Measurements from ENCODE around the gene PLD1. TPM values are rescaled to one million over a fixed set of nuclear protein-coding genes. Genes with fewer than 3 reads are reported as not detected.

The PLD1 gene
- total RNA-seq, 4 donors from 2014 or later, result 52.1 to 88.3 (median 77.4) TPM

GRCh38 chr3:171690281-171690680 is 120.0 kb downstream of the PLD1 start:
- Histone ChIP-seq H3K4me3 (no peak overlapping the region), H3K9me3 (no peaks in the 10 kb centered on the region), H3K27me3 (no peaks in the 10 kb centered on the region), H3K4me1 (peaks cover 0 to 24% (median 4%) of the 10 kb centered on the region in 4 donors), H3K27ac (no peak overlapping the region), H3K36me3 (peaks cover 0 to 4% (median 0%) of the 10 kb centered on the region in 4 donors)
- no peak for DNase-seq
- in situ Hi-C loops (cut with MboI; ENCODE audit: low pct_ligation_motif_present in 1 of 4, low pct_unique_long_range_greater_than_20kb in 1 of 4, low sequenced_read_pairs in 3 of 4) (no loop called here), intact Hi-C loops (cut with DNase I; ENCODE audit: low total_unique reads) (no loop called here)
- no peak for TF ChIP-seq EP300 (IDR thresholded peaks at IDR 0.05; ENCODE audit: low read depth)
- no peak for TF ChIP-seq POLR2AphosphoS5 (IDR thresholded peaks at IDR 0.05)
- TF ChIP-seq, protein P1, sequence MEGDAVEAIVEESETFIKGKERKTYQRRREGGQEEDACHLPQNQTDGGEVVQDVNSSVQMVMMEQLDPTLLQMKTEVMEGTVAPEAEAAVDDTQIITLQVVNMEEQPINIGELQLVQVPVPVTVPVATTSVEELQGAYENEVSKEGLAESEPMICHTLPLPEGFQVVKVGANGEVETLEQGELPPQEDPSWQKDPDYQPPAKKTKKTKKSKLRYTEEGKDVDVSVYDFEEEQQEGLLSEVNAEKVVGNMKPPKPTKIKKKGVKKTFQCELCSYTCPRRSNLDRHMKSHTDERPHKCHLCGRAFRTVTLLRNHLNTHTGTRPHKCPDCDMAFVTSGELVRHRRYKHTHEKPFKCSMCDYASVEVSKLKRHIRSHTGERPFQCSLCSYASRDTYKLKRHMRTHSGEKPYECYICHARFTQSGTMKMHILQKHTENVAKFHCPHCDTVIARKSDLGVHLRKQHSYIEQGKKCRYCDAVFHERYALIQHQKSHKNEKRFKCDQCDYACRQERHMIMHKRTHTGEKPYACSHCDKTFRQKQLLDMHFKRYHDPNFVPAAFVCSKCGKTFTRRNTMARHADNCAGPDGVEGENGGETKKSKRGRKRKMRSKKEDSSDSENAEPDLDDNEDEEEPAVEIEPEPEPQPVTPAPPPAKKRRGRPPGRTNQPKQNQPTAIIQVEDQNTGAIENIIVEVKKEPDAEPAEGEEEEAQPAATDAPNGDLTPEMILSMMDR (IDR thresholded peaks at IDR 0.05), result no peak
- TF ChIP-seq POLR2A (IDR thresholded peaks at IDR 0.05), result no peak

- TF ChIP-seq EP300 (IDR thresholded peaks at IDR 0.05; ENCODE audit: low read depth), result no peak
- no peak for TF ChIP-seq POLR2AphosphoS5 (IDR thresholded peaks at IDR 0.05)
- TF ChIP-seq POLR2A (IDR thresholded peaks at IDR 0.05), result no peak
- TF ChIP-seq, protein P1 (IDR thresholded peaks at IDR 0.05), result no peak
- no peaks in the 10 kb centered on the region for H3K27me3 ChIP-seq
- no peaks in the 10 kb centered on the region for H3K9me3 ChIP-seq
- in situ Hi-C loops (cut with MboI; ENCODE audit: low pct_ligation_motif_present in 1 of 4, low pct_unique_long_range_greater_than_20kb in 1 of 4, low sequenced_read_pairs in 3 of 4) (no loop called here), intact Hi-C loops (cut with DNase I; ENCODE audit: low total_unique reads) (no loop called here)
- H3K4me3 ChIP-seq, result no peak overlapping the region
- DNase-seq, result no peak
- peaks cover 0 to 4% (median 0%) of the 10 kb centered on the region in 4 donors for H3K36me3 ChIP-seq
- WGBS, 2 donors (ENCODE audit: low coverage in 1 of 2), result 84 to 90% methylated on average over 8 of the region's 8 CpGs
- H3K27ac ChIP-seq, result no peak overlapping the region
- peaks cover 0 to 14% (median 2%) of the 10 kb centered on the region in 4 donors for H3K4me1 ChIP-seq
These were observed 121.7 kb downstream of the PLD1 start for GRCh38 chr3:171688593-171688992.

DNA sequence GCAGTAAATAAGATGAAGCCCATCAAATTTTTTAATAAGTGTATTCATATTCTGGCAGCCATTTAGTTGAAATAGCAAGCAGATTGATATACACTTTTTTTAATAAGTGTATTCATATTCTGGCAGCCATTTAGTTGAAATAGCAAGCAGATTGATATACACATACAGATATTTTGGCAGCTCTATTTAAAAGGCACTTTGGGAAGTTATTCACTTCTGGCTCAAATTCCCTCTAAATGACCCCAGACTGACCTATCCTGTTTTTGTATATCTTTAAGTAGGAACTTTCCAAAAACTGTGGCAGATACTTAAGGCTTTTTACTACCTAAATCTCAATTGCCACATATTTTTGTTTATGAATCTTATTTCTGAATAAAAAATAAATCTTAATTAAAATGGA is 122.3 kb downstream of the PLD1 start:
- DNase-seq, result no peak
- Histone ChIP-seq H3K4me1 (peaks cover 0 to 16% (median 2%) of the 10 kb centered on the region in 4 donors), H3K4me3 (no peak overlapping the region), H3K27ac (no peak overlapping the region), H3K9me3 (no peaks in the 10 kb centered on the region), H3K27me3 (no peaks in the 10 kb centered on the region), H3K36me3 (peaks cover 0 to 4% (median 0%) of the 10 kb centered on the region in 4 donors)
- in situ Hi-C loops (cut with MboI; ENCODE audit: low pct_ligation_motif_present in 1 of 4, low pct_unique_long_range_greater_than_20kb in 1 of 4, low sequenced_read_pairs in 3 of 4), result no loop called here
- intact Hi-C loops (cut with DNase I; ENCODE audit: low total_unique reads), result no loop called here
- TF ChIP-seq EP300 (IDR thresholded peaks at IDR 0.05; ENCODE audit: low read depth) (no peak), POLR2A (IDR thresholded peaks at IDR 0.05) (no peak), POLR2AphosphoS5 (IDR thresholded peaks at IDR 0.05) (no peak)
- TF ChIP-seq, protein P1 (IDR thresholded peaks at IDR 0.05), result no peak

GRCh38 chr3:171687581-171687980 is 122.7 kb downstream of the PLD1 start:
- intact Hi-C loops (cut with DNase I; ENCODE audit: low total_unique reads) (no loop called here), in situ Hi-C loops (cut with MboI; ENCODE audit: low pct_ligation_motif_present in 1 of 4, low pct_unique_long_range_greater_than_20kb in 1 of 4, low sequenced_read_pairs in 3 of 4) (no loop called here)
- Histone ChIP-seq H3K36me3 (peaks cover 0 to 4% (median 0%) of the 10 kb centered on the region in 4 donors), H3K27ac (no peak overlapping the region), H3K4me3 (no peak overlapping the region), H3K27me3 (no peaks in the 10 kb centered on the region), H3K9me3 (no peaks in the 10 kb centered on the region), H3K4me1 (peaks cover 0 to 16% (median 2%) of the 10 kb centered on the region in 4 donors)
- DNase-seq, result no peak
- no peak for TF ChIP-seq POLR2A (IDR thresholded peaks at IDR 0.05)
- no peak for TF ChIP-seq EP300 (IDR thresholded peaks at IDR 0.05; ENCODE audit: low read depth)

DNA sequence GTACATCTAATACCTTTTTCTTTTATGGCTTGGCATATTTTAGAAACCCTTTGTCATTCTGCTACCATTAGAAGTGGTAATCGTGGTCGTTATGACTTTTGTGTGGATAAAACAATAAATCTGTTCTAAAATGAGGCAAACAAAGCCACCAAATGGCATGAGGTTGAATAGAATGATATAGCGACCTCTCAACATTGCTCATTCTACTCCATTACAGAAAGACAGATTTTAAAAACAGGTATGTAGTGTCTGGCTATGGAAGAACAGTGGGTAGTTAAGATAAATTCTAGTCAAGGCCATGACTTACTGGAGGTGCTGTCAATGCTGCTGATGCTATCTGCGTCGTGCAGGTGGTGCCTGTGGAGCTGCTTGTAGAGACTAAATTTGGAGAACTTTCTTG is 123.2 kb downstream of the PLD1 start:
- Histone ChIP-seq H3K4me1 (peaks cover 0 to 16% (median 2%) of the 10 kb centered on the region in 4 donors), H3K27ac (no peak overlapping the region), H3K36me3 (peaks cover 0 to 4% (median 0%) of the 10 kb centered on the region in 4 donors), H3K4me3 (no peak overlapping the region), H3K9me3 (no peaks in the 10 kb centered on the region), H3K27me3 (no peaks in the 10 kb centered on the region)
- DNase-seq, result no peak
- 78 to 86% methylated on average over 5 of the region's 5 CpGs for WGBS, 2 donors (ENCODE audit: low coverage in 1 of 2)
- intact Hi-C loops (cut with DNase I; ENCODE audit: low total_unique reads), result no loop called here
- in situ Hi-C loops (cut with MboI; ENCODE audit: low pct_ligation_motif_present in 1 of 4, low pct_unique_long_range_greater_than_20kb in 1 of 4, low sequenced_read_pairs in 3 of 4), result no loop called here
- TF ChIP-seq EP300 (IDR thresholded peaks at IDR 0.05; ENCODE audit: low read depth), result no peak
- TF ChIP-seq, protein P1 (IDR thresholded peaks at IDR 0.05), result no peak
- TF ChIP-seq POLR2A (IDR thresholded peaks at IDR 0.05), result no peak
- no peak for TF ChIP-seq POLR2AphosphoS5 (IDR thresholded peaks at IDR 0.05)

Data from transverse colon (tissue), 4 donors.